SK-N-SH treated with all-trans-retinoic acid at 6 μM for 48 hours (cell line): Measurements from ENCODE around the gene LIFR.
A peak's percentile ranks its signal among the peaks of the same experiment; 100 is the strongest.

Source experiments
- ATAC-seq: fragments of 200-7000 bp; cut with Tn5 transposase; 3 replicates; pipeline ENCODE4 v1.9.1; 2020; ENCODE audit warnings: mild to moderate bottlenecking, moderate library complexity
- ARNTL ChIP-seq: fragments of 450-650 bp; formaldehyde crosslinking; IDR thresholded peaks from 2 replicates; pipeline ENCODE4 v1.5.0; 2020; ENCODE audit warnings: low read depth, mild to moderate bottlenecking, moderate library complexity, borderline replicate concordance
- BACH2 ChIP-seq: fragments of 250-450 bp; sonication (Bioruptor Pico); IDR thresholded peaks from 2 replicates; pipeline ENCODE4 v1.9.0; 2021; ENCODE audit warnings: mild to moderate bottlenecking, borderline replicate concordance
- CSDC2 ChIP-seq: fragments of 250-450 bp; sonication (Bioruptor Pico); IDR thresholded peaks from 2 replicates; pipeline ENCODE4 v1.5.0; 2020; ENCODE audit warnings: mild to moderate bottlenecking, moderate library complexity
- CSRNP3 ChIP-seq: fragments of 250-450 bp; sonication (Bioruptor Pico); IDR thresholded peaks from 2 replicates; pipeline ENCODE4 v1.5.1; 2021; ENCODE audit warnings: mild to moderate bottlenecking, moderate library complexity
- ESRRG ChIP-seq: fragments of 250-450 bp; sonication (Bioruptor Pico); IDR thresholded peaks from 2 replicates; pipeline ENCODE4 v1.6.1; 2021; ENCODE audit warnings: mild to moderate bottlenecking
- GLIS3 ChIP-seq: fragments of 250-450 bp; sonication (Bioruptor Pico); IDR thresholded peaks from 2 replicates; pipeline ENCODE4 v1.5.0; 2020; ENCODE audit warnings: mild to moderate bottlenecking, moderate library complexity
- ISL1 ChIP-seq: fragments of 250-450 bp; sonication (Bioruptor Pico); IDR thresholded peaks from 2 replicates; pipeline ENCODE4 v2.1.2; 2022; ENCODE audit warnings: mild to moderate bottlenecking, moderate library complexity
- OSR1 ChIP-seq: fragments of 250-450 bp; sonication (Bioruptor Pico); IDR thresholded peaks from 2 replicates; pipeline ENCODE4 v1.8.0; 2022; ENCODE audit warnings: moderate library complexity, mild to moderate bottlenecking, inconsistent platforms
- PPARA ChIP-seq: fragments of 250-450 bp; sonication (Bioruptor Pico); IDR thresholded peaks from 2 replicates; pipeline ENCODE4 v1.5.0; 2020; ENCODE audit warnings: mild to moderate bottlenecking, borderline replicate concordance
- RARB ChIP-seq: fragments of 250-450 bp; sonication (Bioruptor Pico); IDR thresholded peaks from 2 replicates; pipeline ENCODE4 v1.8.0; 2021; ENCODE audit warnings: mild to moderate bottlenecking, moderate library complexity
- SNAI2 ChIP-seq: fragments of 250-450 bp; sonication (Bioruptor Pico); IDR thresholded peaks from 2 replicates; pipeline ENCODE4 v1.5.0; 2020; ENCODE audit warnings: mild to moderate bottlenecking, moderate library complexity
- TCF4 ChIP-seq: fragments of 250-450 bp; sonication (Bioruptor Pico); IDR thresholded peaks from 2 replicates; pipeline ENCODE4 v1.8.0; 2021; ENCODE audit warnings: mild to moderate bottlenecking, moderate library complexity, borderline replicate concordance
- TOX ChIP-seq: fragments of 250-450 bp; sonication (Bioruptor Pico); IDR thresholded peaks from 2 replicates; pipeline ENCODE4 v1.8.0; 2021; ENCODE audit warnings: mild to moderate bottlenecking, moderate library complexity, borderline replicate concordance
- TSHZ2 ChIP-seq: fragments of 250-450 bp; sonication (Bioruptor Pico); IDR thresholded peaks from 2 replicates; pipeline ENCODE4 v1.5.0; 2020; ENCODE audit warnings: mild to moderate bottlenecking, moderate library complexity
- ZC3H10 ChIP-seq: fragments of 250-450 bp; sonication (Bioruptor Pico); IDR thresholded peaks from 2 replicates; pipeline ENCODE4 v1.5.1; 2021; ENCODE audit warnings: mild to moderate bottlenecking, moderate library complexity
- ZFP3 ChIP-seq: fragments of 250-450 bp; sonication (Bioruptor Pico); IDR thresholded peaks from 2 replicates; pipeline ENCODE4 v1.5.0; 2020; ENCODE audit warnings: mild to moderate bottlenecking, moderate library complexity
- ZFP30 ChIP-seq: fragments of 450-650 bp; formaldehyde crosslinking; IDR thresholded peaks from 2 replicates; pipeline ENCODE4 v1.5.0; 2022; ENCODE audit warnings: mild to moderate bottlenecking, moderate library complexity
- ZNF565 ChIP-seq: fragments of 450-650 bp; formaldehyde crosslinking; conservative IDR thresholded peaks from 2 replicates; pipeline ENCODE4 v1.5.0; 2020; ENCODE audit warnings: low read depth, mild to moderate bottlenecking, moderate library complexity
- ZNF70 ChIP-seq: fragments of 450-650 bp; formaldehyde crosslinking; IDR thresholded peaks from 2 replicates; pipeline ENCODE4 v1.5.0; 2020; ENCODE audit warnings: mild to moderate bottlenecking, moderate library complexity
- ZNF8 ChIP-seq: fragments of 450-650 bp; formaldehyde crosslinking; IDR thresholded peaks from 2 replicates; pipeline ENCODE4 v1.5.0; 2020; ENCODE audit warnings: mild to moderate bottlenecking, moderate library complexity
- TF ChIP-seq, protein P1 (sequence below): fragments of 250-450 bp; sonication (Bioruptor Pico); IDR thresholded peaks from 2 replicates; pipeline ENCODE4 v1.8.0; 2020; ENCODE audit warnings: mild to moderate bottlenecking, moderate library complexity, borderline replicate concordance
- TF ChIP-seq, protein P2 (sequence below): fragments of 250-450 bp; sonication (Bioruptor Pico); IDR thresholded peaks from 2 replicates; pipeline ENCODE4 v1.5.1; 2020; ENCODE audit warnings: low read depth, mild to moderate bottlenecking, moderate library complexity

Gene LIFR

DNA sequence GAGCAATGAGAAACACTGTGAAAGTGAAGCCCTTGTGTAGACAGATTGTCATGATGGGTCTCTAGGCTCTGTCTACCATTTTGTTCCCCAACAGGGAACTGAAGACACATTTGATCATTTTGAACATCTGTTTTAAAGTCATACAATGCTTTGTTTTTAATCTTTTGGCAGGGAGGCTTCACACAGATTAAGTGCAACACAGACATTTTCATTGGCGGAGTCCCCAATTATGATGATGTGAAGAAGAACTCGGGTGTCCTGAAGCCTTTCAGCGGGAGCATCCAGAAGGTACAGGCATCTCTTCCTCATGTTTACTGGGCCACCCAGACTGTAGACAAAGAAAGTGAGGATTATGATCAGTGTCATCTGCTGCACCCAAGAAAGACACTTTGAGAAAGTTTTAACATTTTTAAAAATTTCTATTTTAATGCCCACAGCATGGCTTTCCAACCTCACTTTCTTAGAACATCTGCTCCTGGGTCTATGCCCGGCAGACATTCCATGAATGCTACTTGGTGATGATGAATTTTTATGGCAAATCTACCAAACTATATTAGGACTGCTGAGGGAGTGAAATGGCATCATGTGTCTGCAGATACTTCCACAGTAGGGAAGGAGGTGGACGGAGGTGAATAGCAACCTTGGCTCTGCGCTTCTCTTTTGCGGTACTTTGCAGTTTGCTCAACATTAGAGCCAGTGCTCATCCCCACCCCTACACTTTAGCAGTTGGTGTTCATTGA is 121.3 kb downstream of the LIFR start:
- ATAC-seq: 0 out of 3 replicates have a peak, but pooled peaks have one; percentile 11
- TF ChIP-seq, protein P1, sequence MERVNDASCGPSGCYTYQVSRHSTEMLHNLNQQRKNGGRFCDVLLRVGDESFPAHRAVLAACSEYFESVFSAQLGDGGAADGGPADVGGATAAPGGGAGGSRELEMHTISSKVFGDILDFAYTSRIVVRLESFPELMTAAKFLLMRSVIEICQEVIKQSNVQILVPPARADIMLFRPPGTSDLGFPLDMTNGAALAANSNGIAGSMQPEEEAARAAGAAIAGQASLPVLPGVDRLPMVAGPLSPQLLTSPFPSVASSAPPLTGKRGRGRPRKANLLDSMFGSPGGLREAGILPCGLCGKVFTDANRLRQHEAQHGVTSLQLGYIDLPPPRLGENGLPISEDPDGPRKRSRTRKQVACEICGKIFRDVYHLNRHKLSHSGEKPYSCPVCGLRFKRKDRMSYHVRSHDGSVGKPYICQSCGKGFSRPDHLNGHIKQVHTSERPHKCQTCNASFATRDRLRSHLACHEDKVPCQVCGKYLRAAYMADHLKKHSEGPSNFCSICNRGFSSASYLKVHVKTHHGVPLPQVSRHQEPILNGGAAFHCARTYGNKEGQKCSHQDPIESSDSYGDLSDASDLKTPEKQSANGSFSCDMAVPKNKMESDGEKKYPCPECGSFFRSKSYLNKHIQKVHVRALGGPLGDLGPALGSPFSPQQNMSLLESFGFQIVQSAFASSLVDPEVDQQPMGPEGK (CRISPR knock-in tag): no peak
- TF ChIP-seq ZFP3 (CRISPR knock-in tag) (no peak), TOX (CRISPR knock-in tag) (no peak), BACH2 (CRISPR knock-in tag) (no peak), CSRNP3 (CRISPR knock-in tag) (no peak), RARB (no peak), SNAI2 (CRISPR knock-in tag) (no peak), OSR1 (CRISPR knock-in tag) (no peak), ZNF565 (CRISPR knock-in tag) (no peak), ZNF70 (CRISPR knock-in tag) (no peak), PPARA (no peak), ZFP30 (no peak), ISL1 (CRISPR knock-in tag) (no peak), ARNTL (CRISPR knock-in tag) (no peak), TCF4 (CRISPR knock-in tag) (no peak), ZNF8 (no peak), CSDC2 (no peak)
- TF ChIP-seq, protein P2, sequence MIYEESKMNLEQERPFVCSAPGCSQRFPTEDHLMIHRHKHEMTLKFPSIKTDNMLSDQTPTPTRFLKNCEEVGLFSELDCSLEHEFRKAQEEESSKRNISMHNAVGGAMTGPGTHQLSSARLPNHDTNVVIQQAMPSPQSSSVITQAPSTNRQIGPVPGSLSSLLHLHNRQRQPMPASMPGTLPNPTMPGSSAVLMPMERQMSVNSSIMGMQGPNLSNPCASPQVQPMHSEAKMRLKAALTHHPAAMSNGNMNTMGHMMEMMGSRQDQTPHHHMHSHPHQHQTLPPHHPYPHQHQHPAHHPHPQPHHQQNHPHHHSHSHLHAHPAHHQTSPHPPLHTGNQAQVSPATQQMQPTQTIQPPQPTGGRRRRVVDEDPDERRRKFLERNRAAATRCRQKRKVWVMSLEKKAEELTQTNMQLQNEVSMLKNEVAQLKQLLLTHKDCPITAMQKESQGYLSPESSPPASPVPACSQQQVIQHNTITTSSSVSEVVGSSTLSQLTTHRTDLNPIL (CRISPR knock-in tag): no peak

GRCh38 chr5:38433160-38433861 is 123.1 kb downstream of the LIFR start:
- ATAC-seq: peak; percentile 71

GRCh38 chr5:38431242-38431853 is 125.1 kb downstream of the LIFR start:
- no peak for ATAC-seq
- TF ChIP-seq RARB (no peak), TSHZ2 (CRISPR knock-in tag) (no peak), ZNF70 (CRISPR knock-in tag) (no peak), ZFP30 (no peak), GLIS3 (no peak), OSR1 (CRISPR knock-in tag) (no peak), SNAI2 (CRISPR knock-in tag) (no peak), ESRRG (CRISPR knock-in tag) (no peak), CSRNP3 (CRISPR knock-in tag) (no peak), PPARA (no peak), ISL1 (CRISPR knock-in tag) (no peak), BACH2 (CRISPR knock-in tag) (no peak), ZNF8 (no peak), ZC3H10 (no peak), ZNF565 (CRISPR knock-in tag) (no peak), ARNTL (CRISPR knock-in tag) (no peak), CSDC2 (no peak), TOX (CRISPR knock-in tag) (no peak)
- TF ChIP-seq, protein P2 (CRISPR knock-in tag): no peak
- TF ChIP-seq, protein P1 (CRISPR knock-in tag): no peak

More at GRCh38 chr5:38433160-38433861, 123.1 kb downstream of the LIFR start:
- TF ChIP-seq ESRRG (CRISPR knock-in tag): no peak
- TF ChIP-seq ZNF70 (CRISPR knock-in tag): no peak
